ENCODE results near the gene TTC13.

Gene TTC13

GRCh38 chr1:230948903-230949302 lies 29.8 kb downstream of the TTC13 start:
- no peaks in the 10 kb centered on the region for H3K9me3 Mint-ChIP-seq
- peaks cover 11% of the 10 kb centered on the region for H3K36me3 Mint-ChIP-seq (ENCODE audit: low read depth)
- TF ChIP-seq, protein P1, sequence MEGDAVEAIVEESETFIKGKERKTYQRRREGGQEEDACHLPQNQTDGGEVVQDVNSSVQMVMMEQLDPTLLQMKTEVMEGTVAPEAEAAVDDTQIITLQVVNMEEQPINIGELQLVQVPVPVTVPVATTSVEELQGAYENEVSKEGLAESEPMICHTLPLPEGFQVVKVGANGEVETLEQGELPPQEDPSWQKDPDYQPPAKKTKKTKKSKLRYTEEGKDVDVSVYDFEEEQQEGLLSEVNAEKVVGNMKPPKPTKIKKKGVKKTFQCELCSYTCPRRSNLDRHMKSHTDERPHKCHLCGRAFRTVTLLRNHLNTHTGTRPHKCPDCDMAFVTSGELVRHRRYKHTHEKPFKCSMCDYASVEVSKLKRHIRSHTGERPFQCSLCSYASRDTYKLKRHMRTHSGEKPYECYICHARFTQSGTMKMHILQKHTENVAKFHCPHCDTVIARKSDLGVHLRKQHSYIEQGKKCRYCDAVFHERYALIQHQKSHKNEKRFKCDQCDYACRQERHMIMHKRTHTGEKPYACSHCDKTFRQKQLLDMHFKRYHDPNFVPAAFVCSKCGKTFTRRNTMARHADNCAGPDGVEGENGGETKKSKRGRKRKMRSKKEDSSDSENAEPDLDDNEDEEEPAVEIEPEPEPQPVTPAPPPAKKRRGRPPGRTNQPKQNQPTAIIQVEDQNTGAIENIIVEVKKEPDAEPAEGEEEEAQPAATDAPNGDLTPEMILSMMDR (IDR thresholded peaks at IDR 0.05): no peak
- no peaks in the 10 kb centered on the region for H3K4me1 Mint-ChIP-seq
- DNase-seq: no peak
- peaks cover 6% of the 10 kb centered on the region for H3K27me3 Mint-ChIP-seq (ENCODE audit: low read depth, poor library complexity)
- H3K4me3 Mint-ChIP-seq: no peak overlapping the region
- H3K27ac Mint-ChIP-seq: no peak overlapping the region

- H3K9me3 Mint-ChIP-seq: no peaks in the 10 kb centered on the region
- H3K27me3 Mint-ChIP-seq (ENCODE audit: low read depth, poor library complexity): peaks cover 6% of the 10 kb centered on the region
- no peak overlapping the region for H3K4me3 Mint-ChIP-seq
- DNase-seq: no peak
- TF ChIP-seq, protein P1 (IDR thresholded peaks at IDR 0.05): no peak
- H3K4me1 Mint-ChIP-seq: no peaks in the 10 kb centered on the region
- H3K27ac Mint-ChIP-seq: no peak overlapping the region
- peaks cover 7% of the 10 kb centered on the region for H3K36me3 Mint-ChIP-seq (ENCODE audit: low read depth)
Observed at GRCh38 chr1:230948301-230948700, 30.4 kb downstream of the TTC13 start.

- DNase-seq: no peak
- Mint-ChIP-seq H3K4me1 (no peaks in the 10 kb centered on the region), H3K9me3 (no peaks in the 10 kb centered on the region), H3K4me3 (no peak overlapping the region), H3K36me3 (ENCODE audit: low read depth) (no peaks in the 10 kb centered on the region), H3K27me3 (ENCODE audit: low read depth, poor library complexity) (peaks cover 5% of the 10 kb centered on the region), H3K27ac (no peak overlapping the region)
- TF ChIP-seq, protein P1 (IDR thresholded peaks at IDR 0.05): no peak
Observed at GRCh38 chr1:230943048-230943593, 35.5 kb downstream of the TTC13 start.

- no peaks in the 10 kb centered on the region for H3K4me1 Mint-ChIP-seq
Observed at GRCh38 chr1:230940848-230941247, 37.8 kb downstream of the TTC13 start.

DNA sequence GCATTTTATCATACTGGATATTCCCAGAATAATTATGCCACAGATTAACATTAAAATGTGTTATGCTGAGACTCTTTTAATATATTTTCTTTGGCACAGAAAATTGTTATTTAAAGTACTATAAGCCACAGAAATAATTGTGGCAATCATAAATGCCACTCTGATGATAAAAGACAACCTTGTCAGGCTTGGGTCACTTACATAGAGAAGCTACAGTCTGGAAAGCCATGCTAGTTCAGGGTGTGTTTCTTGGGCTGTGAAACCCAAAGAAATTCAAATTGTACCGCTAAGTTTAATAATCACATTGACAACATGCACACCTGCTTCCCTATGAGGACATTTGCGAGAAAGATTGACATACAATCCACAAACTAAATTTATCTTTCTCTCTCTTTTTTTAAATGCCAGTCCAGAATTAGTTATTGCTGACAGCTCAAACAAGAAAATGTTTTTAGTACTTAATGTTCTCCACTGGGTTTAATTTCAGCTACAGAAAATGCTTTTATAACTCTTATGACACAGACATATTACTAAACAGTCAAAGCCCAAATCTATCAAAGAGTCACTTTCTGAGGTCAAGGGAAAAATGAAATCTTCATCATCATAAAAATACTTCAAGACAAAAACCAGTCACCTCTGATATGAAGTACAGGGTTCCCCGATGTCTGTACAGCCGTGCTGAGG lies 38.7 kb downstream of the TTC13 start:
- no peak overlapping the region for H3K4me3 Mint-ChIP-seq
- TF ChIP-seq, protein P1 (IDR thresholded peaks at IDR 0.05): no peak
- no peaks in the 10 kb centered on the region for H3K36me3 Mint-ChIP-seq (ENCODE audit: low read depth)
- H3K27me3 Mint-ChIP-seq (ENCODE audit: low read depth, poor library complexity): peaks cover 6% of the 10 kb centered on the region
- no peak overlapping the region for H3K27ac Mint-ChIP-seq
- no peaks in the 10 kb centered on the region for H3K9me3 Mint-ChIP-seq
- H3K4me1 Mint-ChIP-seq: no peaks in the 10 kb centered on the region
- DNase-seq: no peak

More at GRCh38 chr1:230940848-230941247, 37.8 kb downstream of the TTC13 start:
- Mint-ChIP-seq H3K36me3 (ENCODE audit: low read depth) (no peaks in the 10 kb centered on the region), H3K27ac (no peak overlapping the region), H3K9me3 (no peaks in the 10 kb centered on the region), H3K27me3 (ENCODE audit: low read depth, poor library complexity) (peaks cover 6% of the 10 kb centered on the region), H3K4me3 (no peak overlapping the region)
- TF ChIP-seq, protein P1 (IDR thresholded peaks at IDR 0.05): no peak
- DNase-seq: no peak

- DNase-seq: no peak
- no peak overlapping the region for H3K27ac Mint-ChIP-seq
Observed at GRCh38 chr1:230938924-230939368, 39.7 kb downstream of the TTC13 start.

More at GRCh38 chr1:230938924-230939368, 39.7 kb downstream of the TTC13 start:
- TF ChIP-seq, protein P1 (IDR thresholded peaks at IDR 0.05): no peak
- no peak overlapping the region for H3K4me3 Mint-ChIP-seq
- H3K4me1 Mint-ChIP-seq: no peaks in the 10 kb centered on the region
- peaks cover 6% of the 10 kb centered on the region for H3K27me3 Mint-ChIP-seq (ENCODE audit: low read depth, poor library complexity)
- no peaks in the 10 kb centered on the region for H3K36me3 Mint-ChIP-seq (ENCODE audit: low read depth)
- no peaks in the 10 kb centered on the region for H3K9me3 Mint-ChIP-seq
